GM19351 (cell line): ENCODE data around the gene SMARCAL1.

Source experiments
- ATAC-seq: cut with Tn5 transposase; IDR thresholded peaks from one replicate; pipeline ENCODE4 v1.9.1; 2021; ENCODE audit warnings: mild to moderate bottlenecking, moderate library complexity; ENCODE audit not compliant: unreplicated experiment

Gene SMARCAL1

GRCh38 chr2:216392945-216393840, 19.1 kb upstream of the SMARCAL1 start:
- no peak for ATAC-seq

DNA sequence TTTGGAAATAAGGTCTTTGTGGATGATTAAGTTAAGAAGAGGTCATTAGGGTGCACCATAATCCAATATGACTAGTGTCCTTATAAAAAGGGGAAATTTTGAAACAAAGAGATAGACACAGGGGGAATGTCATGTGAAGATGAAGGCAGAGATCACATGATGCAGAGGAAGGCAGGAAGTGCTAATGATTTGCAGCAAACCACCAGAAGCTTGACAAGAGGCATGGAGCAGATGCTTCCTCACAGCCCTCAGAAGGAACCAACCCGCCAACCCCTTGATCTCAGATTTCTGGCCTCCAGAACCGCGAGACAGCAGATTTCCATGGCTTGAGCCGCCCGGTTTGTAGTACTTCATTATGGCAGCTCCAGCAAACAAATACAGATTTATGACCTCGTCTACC, 17.4 kb upstream of the SMARCAL1 start:
- no peak for ATAC-seq

DNA sequence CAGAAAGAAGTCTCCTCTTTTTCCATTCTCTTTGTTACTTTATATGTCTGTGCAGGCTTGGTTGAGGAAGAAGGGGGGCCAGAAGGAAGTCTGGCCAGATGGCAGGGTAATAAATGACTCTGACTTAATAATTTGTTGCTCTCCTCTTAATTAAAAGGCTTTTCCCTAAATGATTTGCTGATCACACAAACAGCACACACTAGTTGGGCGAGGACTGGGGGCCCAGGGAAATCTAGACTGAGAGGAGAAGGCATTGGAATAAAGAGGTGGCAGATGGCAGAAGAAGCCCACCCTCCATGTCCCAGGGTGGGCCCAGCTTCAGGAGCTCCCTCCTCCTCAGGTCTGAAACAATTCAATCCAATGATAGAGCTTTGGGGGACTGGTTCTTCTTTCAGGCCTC, 12.7 kb upstream of the SMARCAL1 start:
- ATAC-seq: no peak

- ATAC-seq: no peak
Observed at GRCh38 chr2:216402751-216403150, 9.5 kb upstream of the SMARCAL1 start.

GRCh38 chr2:216404010-216404618, 8.2 kb upstream of the SMARCAL1 start:
- peak; percentile 79 for ATAC-seq

DNA sequence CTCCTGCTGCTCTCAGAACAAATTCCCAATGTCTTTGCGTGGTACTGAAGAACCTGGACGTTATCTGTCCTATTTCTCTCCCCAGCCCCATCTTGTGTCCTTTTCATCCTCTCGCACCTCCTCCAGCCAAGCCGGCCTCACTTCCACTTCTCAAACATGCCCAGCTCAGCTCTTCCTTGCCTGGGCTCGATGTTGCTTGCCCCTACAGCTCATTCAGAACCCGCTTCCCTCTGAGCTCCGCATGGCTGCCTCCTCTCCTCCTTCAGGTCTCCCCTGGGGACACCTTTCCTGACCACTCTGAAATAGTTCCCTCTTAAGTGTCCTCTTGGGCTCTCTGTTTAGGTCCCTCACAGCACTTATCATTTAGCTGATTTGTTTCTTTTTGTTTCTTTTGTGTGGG, 6.7 kb upstream of the SMARCAL1 start:
- ATAC-seq: no peak

- no peak for ATAC-seq
Observed at GRCh38 chr2:216406826-216407225, 5.5 kb upstream of the SMARCAL1 start.

- ATAC-seq: no peak
Observed at GRCh38 chr2:216408426-216409290, 3.6 kb upstream of the SMARCAL1 start.

- ATAC-seq: peak; percentile 22
Observed at GRCh38 chr2:216410550-216410949, 1.7 kb upstream of the SMARCAL1 start.

GRCh38 chr2:216413882-216414281, 1.6 kb downstream of the SMARCAL1 start:
- ATAC-seq: no peak

DNA sequence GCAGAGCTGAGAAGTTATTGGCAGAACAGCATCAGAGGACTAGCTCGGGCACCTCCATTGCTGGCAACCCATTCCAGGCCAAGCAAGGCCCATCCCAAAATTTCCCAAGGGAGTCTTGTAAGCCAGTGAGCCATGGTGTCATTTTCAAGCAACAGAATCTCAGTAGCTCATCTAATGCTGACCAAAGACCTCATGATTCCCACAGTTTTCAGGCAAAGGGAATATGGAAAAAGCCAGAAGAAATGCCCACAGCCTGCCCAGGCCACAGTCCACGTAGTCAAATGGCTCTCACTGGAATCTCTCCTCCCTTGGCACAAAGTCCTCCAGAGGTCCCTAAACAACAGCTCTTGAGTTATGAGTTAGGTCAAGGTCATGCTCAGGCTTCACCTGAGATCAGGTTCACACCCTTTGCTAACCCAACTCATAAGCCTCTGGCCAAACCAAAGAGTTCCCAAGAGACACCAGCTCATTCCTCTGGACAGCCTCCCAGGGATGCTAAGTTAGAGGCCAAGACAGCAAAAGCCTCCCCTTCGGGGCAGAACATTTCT, 2.6 kb downstream of the SMARCAL1 start:
- ATAC-seq: no peak

GRCh38 chr2:216415541-216415940, 3.3 kb downstream of the SMARCAL1 start:
- ATAC-seq: no peak

GRCh38 chr2:216416571-216417307, 4.5 kb downstream of the SMARCAL1 start:
- no peak for ATAC-seq

DNA sequence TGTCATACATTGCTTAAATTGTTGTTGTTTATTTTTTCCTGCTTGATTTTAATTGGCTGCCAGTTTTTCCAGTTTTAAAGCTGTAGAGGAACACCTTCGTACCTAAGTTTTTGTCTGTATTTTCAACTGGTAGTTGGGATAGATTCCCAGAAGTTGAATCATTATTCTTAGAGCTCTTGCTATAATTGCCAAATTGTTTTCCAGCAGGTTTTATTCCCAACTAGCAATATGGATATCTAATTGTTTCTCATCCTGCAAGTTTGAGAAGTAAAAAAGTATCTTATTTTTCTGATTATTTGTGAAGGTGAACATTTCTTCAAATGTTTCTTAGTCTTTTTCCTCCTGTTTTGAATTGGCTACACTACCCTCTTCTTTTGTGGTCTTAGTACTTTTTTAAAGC, 6.7 kb downstream of the SMARCAL1 start:
- ATAC-seq: no peak

- no peak for ATAC-seq
Observed at GRCh38 chr2:216420367-216421101, 8.2 kb downstream of the SMARCAL1 start.

DNA sequence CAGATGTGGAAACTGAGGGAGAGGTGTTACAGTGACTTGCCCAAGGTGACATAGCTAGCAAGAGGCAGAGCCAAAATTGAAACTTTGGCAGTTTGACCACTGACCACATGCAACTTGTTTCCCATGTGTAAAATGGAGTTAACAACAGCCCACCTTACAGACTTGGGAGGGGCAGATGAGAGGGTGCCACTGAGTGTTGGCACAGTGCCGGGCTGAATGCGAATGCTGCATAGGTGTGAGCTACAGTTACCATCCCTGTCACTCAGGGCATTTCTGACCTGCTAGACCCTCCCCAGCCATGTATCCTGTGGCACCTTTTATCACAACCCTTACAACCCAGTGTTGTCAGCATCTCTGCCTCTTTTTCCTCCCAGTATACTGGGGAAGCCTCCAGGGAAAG, 10.8 kb downstream of the SMARCAL1 start:
- no peak for ATAC-seq

GRCh38 chr2:216424274-216424673, 12.0 kb downstream of the SMARCAL1 start:
- ATAC-seq: no peak

DNA sequence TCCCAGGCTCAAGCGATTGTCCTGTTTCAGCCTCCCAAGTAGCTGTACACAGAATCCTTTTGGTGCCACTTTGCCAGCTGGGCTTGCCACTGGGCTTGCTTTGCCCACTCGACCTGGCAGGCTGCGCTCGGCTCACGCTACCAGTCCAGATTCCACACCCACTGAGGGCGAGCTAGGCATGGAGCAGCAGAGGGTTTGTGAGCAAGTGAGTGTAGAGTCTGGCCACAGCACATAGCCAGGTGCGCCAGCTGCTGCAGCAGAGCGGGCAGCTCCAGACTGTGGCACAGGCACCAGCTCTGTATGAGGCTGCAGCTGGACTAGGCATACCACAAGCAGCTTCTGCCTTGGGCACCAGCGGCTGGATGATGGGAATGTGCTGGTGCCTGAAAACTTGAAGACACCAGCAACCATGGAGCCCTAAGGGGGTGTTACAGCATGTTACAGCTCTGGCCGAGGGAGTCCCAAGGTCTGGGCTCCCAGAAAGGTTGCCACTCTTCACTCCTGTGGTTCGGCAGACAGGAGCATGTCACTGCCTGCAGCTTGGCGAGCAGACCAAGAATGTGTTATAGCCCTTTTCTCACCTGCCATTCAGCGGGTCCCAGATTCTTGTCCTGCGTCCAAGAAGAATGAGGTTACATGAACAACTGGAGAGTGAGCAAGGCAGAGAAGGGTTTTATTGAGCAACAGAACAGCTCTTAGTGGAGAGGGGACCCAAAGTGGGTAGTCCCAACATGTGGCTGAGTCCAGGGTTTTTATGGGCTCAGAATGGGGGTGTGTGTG, 12.9 kb downstream of the SMARCAL1 start:
- no peak for ATAC-seq

DNA sequence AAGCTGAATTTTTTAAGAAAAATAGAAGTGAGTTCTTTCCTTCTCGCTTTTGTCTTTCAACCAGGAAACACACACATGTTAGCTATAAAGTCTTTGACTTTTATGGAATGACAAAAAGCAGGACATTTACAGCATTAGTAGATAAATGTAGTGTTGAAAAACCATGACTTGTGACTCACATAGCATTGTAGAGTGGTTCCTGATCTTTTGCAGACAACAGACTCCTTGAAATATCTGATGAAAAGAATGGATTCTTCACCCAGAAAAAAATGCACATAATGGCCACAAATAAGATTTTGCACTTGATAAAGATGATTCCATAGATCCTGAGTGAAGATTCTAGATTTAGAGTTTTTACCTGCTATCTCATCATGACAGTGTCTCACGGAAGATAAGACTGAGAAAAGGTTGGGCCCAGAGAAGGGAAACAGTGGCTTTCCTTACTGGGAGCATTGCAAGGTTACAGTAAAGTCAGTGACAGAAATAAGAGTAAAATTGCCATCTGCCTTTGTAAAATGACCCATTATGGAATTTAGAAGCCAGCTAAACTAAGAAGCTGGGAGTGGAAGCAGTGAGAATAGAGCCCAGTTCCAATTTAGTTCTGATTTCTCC, 14.0 kb downstream of the SMARCAL1 start:
- no peak for ATAC-seq
